ENCODE measurements around the gene HTR7. TPM values are rescaled to one million over a fixed set of nuclear protein-coding genes. Genes with fewer than 3 reads are reported as not detected.

Gene HTR7
- total and polyA plus RNA-seq, 2 of the 8 experiments (the other 6 are each of a cell fraction or from before 2014, with no cell fraction given) = 22.9 to 24.6 TPM

DNA sequence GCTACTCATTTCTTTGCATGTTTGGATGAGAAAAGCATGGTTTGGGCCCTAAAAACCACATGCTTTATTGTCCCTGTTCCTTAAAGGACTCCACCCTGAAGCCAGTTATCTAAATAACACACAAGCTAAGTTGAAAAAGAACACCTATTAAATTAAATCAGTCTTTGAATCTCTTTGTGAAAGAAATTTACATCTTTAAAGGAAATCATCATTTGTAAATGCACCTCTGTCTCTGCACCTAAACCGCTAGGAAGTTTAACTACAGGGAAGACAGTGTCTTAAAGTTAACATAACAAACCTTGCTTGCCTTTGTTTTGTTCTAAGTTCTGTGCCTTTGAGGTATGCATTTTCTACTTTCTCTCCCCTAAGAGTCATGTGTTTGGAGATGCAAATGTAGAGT is 52.6 kb downstream of the HTR7 start (continued):
- TF ChIP-seq, protein P1, sequence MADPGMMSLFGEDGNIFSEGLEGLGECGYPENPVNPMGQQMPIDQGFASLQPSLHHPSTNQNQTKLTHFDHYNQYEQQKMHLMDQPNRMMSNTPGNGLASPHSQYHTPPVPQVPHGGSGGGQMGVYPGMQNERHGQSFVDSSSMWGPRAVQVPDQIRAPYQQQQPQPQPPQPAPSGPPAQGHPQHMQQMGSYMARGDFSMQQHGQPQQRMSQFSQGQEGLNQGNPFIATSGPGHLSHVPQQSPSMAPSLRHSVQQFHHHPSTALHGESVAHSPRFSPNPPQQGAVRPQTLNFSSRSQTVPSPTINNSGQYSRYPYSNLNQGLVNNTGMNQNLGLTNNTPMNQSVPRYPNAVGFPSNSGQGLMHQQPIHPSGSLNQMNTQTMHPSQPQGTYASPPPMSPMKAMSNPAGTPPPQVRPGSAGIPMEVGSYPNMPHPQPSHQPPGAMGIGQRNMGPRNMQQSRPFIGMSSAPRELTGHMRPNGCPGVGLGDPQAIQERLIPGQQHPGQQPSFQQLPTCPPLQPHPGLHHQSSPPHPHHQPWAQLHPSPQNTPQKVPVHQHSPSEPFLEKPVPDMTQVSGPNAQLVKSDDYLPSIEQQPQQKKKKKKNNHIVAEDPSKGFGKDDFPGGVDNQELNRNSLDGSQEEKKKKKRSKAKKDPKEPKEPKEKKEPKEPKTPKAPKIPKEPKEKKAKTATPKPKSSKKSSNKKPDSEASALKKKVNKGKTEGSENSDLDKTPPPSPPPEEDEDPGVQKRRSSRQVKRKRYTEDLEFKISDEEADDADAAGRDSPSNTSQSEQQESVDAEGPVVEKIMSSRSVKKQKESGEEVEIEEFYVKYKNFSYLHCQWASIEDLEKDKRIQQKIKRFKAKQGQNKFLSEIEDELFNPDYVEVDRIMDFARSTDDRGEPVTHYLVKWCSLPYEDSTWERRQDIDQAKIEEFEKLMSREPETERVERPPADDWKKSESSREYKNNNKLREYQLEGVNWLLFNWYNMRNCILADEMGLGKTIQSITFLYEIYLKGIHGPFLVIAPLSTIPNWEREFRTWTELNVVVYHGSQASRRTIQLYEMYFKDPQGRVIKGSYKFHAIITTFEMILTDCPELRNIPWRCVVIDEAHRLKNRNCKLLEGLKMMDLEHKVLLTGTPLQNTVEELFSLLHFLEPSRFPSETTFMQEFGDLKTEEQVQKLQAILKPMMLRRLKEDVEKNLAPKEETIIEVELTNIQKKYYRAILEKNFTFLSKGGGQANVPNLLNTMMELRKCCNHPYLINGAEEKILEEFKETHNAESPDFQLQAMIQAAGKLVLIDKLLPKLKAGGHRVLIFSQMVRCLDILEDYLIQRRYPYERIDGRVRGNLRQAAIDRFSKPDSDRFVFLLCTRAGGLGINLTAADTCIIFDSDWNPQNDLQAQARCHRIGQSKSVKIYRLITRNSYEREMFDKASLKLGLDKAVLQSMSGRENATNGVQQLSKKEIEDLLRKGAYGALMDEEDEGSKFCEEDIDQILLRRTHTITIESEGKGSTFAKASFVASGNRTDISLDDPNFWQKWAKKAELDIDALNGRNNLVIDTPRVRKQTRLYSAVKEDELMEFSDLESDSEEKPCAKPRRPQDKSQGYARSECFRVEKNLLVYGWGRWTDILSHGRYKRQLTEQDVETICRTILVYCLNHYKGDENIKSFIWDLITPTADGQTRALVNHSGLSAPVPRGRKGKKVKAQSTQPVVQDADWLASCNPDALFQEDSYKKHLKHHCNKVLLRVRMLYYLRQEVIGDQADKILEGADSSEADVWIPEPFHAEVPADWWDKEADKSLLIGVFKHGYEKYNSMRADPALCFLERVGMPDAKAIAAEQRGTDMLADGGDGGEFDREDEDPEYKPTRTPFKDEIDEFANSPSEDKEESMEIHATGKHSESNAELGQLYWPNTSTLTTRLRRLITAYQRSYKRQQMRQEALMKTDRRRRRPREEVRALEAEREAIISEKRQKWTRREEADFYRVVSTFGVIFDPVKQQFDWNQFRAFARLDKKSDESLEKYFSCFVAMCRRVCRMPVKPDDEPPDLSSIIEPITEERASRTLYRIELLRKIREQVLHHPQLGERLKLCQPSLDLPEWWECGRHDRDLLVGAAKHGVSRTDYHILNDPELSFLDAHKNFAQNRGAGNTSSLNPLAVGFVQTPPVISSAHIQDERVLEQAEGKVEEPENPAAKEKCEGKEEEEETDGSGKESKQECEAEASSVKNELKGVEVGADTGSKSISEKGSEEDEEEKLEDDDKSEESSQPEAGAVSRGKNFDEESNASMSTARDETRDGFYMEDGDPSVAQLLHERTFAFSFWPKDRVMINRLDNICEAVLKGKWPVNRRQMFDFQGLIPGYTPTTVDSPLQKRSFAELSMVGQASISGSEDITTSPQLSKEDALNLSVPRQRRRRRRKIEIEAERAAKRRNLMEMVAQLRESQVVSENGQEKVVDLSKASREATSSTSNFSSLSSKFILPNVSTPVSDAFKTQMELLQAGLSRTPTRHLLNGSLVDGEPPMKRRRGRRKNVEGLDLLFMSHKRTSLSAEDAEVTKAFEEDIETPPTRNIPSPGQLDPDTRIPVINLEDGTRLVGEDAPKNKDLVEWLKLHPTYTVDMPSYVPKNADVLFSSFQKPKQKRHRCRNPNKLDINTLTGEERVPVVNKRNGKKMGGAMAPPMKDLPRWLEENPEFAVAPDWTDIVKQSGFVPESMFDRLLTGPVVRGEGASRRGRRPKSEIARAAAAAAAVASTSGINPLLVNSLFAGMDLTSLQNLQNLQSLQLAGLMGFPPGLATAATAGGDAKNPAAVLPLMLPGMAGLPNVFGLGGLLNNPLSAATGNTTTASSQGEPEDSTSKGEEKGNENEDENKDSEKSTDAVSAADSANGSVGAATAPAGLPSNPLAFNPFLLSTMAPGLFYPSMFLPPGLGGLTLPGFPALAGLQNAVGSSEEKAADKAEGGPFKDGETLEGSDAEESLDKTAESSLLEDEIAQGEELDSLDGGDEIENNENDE (IDR thresholded peaks at IDR 0.05; ENCODE audit: insufficient replicate concordance, low read length) = peak; percentile 93
- no peak for TF ChIP-seq TAF1 (IDR thresholded peaks at IDR 0.05; ENCODE audit: low read depth, low read length)
- TF ChIP-seq, protein P2, sequence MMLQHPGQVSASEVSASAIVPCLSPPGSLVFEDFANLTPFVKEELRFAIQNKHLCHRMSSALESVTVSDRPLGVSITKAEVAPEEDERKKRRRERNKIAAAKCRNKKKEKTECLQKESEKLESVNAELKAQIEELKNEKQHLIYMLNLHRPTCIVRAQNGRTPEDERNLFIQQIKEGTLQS (IDR thresholded peaks at IDR 0.05; ENCODE audit: insufficient read depth, low read depth, low read length) = no peak
- TF ChIP-seq KDM4A (IDR thresholded peaks at IDR 0.05; ENCODE audit: low read depth, low read length, severe bottlenecking) = no peak
- TF ChIP-seq GABPA (IDR thresholded peaks at IDR 0.05; ENCODE audit: borderline replicate concordance, insufficient read depth, low read length) = no peak
